ENCODE measurements around the gene PRKN.

- TF ChIP-seq CTCF (IDR thresholded peaks at IDR 0.05) (no peak), POLR2AphosphoS5 (IDR thresholded peaks at IDR 0.05) (no peak), POLR2A (IDR thresholded peaks at IDR 0.05) (no peak)
Measured at GRCh38 chr6:161422710-161423680, 1304.6 kb downstream of the PRKN start.
